GM23338 (cell line): ENCODE results near the gene PCDHGB3. TPM values are rescaled to one million over a fixed set of nuclear protein-coding genes. Genes with fewer than 3 reads are reported as not detected.

ENCODE experiments used
- ATAC-seq: fragments of 200-7000 bp; cut with Tn5 transposase; 3 replicates; pipeline ENCODE4 v1.9.1; 2020
- DNase-seq: peaks from one replicate; pipeline ENCODE4 v3.0.0-alpha.2; 2015; ENCODE audit warnings: low spot score
- H2AFZ ChIP-seq: fragments of 200-600 bp; sonication (generic); 2 replicates; pipeline ENCODE4 v1.8.0; 2016; ENCODE audit warnings: antibody characterized with exemption, mild to moderate bottlenecking, moderate library complexity
- H3F3A ChIP-seq: fragments of 200-600 bp; sonication (generic); replicated peaks from 2 replicates; pipeline ENCODE4 v1.8.0; 2017; ENCODE audit warnings: antibody characterized with exemption, mixed run types, low read depth
- H3K27ac ChIP-seq: fragments of 200-600 bp; sonication (generic); 2 replicates; pipeline ENCODE4 v1.6.1; 2016; ENCODE audit warnings: low read depth
- H3K27me3 ChIP-seq: fragments of 200-600 bp; sonication (generic); 2 replicates; pipeline ENCODE4 v1.8.0; 2016; ENCODE audit warnings: mild to moderate bottlenecking, mixed run types, moderate library complexity; ENCODE audit not compliant: insufficient read depth
- H3K36me3 ChIP-seq: fragments of 200-600 bp; sonication (generic); 2 replicates; pipeline ENCODE4 v1.8.0; 2016; ENCODE audit warnings: mild to moderate bottlenecking; ENCODE audit not compliant: insufficient read depth
- H3K4me1 ChIP-seq: fragments of 200-600 bp; sonication (generic); 2 replicates; pipeline ENCODE4 v1.8.0; 2016; ENCODE audit warnings: mild to moderate bottlenecking, moderate library complexity; ENCODE audit not compliant: insufficient read depth
- H3K4me2 ChIP-seq: fragments of 200-600 bp; sonication (generic); 2 replicates; pipeline ENCODE4 v1.7.1; 2017; ENCODE audit warnings: mixed run types
- H3K4me3 ChIP-seq: fragments of 200-600 bp; sonication (generic); 2 replicates; pipeline ENCODE4 v1.6.1; 2016; ENCODE audit warnings: mixed run types
- H3K79me2 ChIP-seq: fragments of 200-600 bp; sonication (generic); replicated peaks from 2 replicates; pipeline ENCODE4 v1.8.0; 2017; ENCODE audit warnings: mild to moderate bottlenecking; ENCODE audit not compliant: insufficient read depth
- H3K9me2 ChIP-seq: fragments of 200-600 bp; sonication (generic); 2 replicates; pipeline ENCODE4 v1.8.0; 2017; ENCODE audit not compliant: insufficient read depth
- H4K20me1 ChIP-seq: fragments of 200-600 bp; sonication (generic); replicated peaks from 2 replicates; pipeline ENCODE4 v1.8.0; 2017; ENCODE audit warnings: mild to moderate bottlenecking; ENCODE audit not compliant: insufficient read depth
- H3K27ac Mint-ChIP-seq: 2 replicates; pipeline ENCODE4 v1.8.0; 2020; ENCODE audit warnings: inconsistent platforms, mild to moderate bottlenecking, moderate library complexity, mixed read lengths
- H3K27me3 Mint-ChIP-seq: 3 replicates; pipeline ENCODE4 v1.8.0; 2022; ENCODE audit warnings: low read depth, mild to moderate bottlenecking, moderate library complexity, mixed read lengths, inconsistent platforms; ENCODE audit not compliant: insufficient read depth, poor library complexity
- H3K36me3 Mint-ChIP-seq: 3 replicates; pipeline ENCODE4 v1.8.0; 2021; ENCODE audit warnings: low read depth, mild to moderate bottlenecking, inconsistent platforms, moderate library complexity, mixed read lengths
- H3K4me1 Mint-ChIP-seq: 3 replicates; pipeline ENCODE4 v1.8.0; 2020; ENCODE audit warnings: mild to moderate bottlenecking, inconsistent platforms, mixed read lengths
- H3K4me3 Mint-ChIP-seq: 3 replicates; pipeline ENCODE4 v1.8.0; 2021; ENCODE audit warnings: moderate library complexity, mild to moderate bottlenecking, inconsistent platforms, mixed read lengths
- H3K9me3 Mint-ChIP-seq: 3 replicates; pipeline ENCODE4 v1.8.0; 2020; ENCODE audit warnings: moderate library complexity, mild to moderate bottlenecking, inconsistent platforms, mixed read lengths
- CTCF ChIP-seq, 2 experiments: fragments of 200-600 bp in 1 of 2; sonication (generic) in 1 of 2; conservative IDR thresholded peaks; 2 replicates each; pipeline versions ENCODE4 v1.5.1 to v1.6.1; 2016 to 2017; ENCODE audit warnings: antibody characterized with exemption in 2 of 2, low read depth in 2 of 2, mild to moderate bottlenecking in 2 of 2, moderate library complexity in 1 of 2
- ETS1 ChIP-seq: IDR thresholded peaks from 2 replicates; pipeline ENCODE4 v1.6.1; 2016; ENCODE audit warnings: antibody characterized with exemption
- JUNB ChIP-seq: IDR thresholded peaks from one replicate; pipeline ENCODE4 v1.6.1; 2016; ENCODE audit warnings: antibody characterized with exemption; ENCODE audit not compliant: unreplicated experiment
- ZNF114 ChIP-seq: fragments of 250-450 bp; sonication (Bioruptor Pico); IDR thresholded peaks from 2 replicates; pipeline ENCODE4 v1.5.0; 2020; ENCODE audit warnings: mild to moderate bottlenecking, moderate library complexity
- ZNF331 ChIP-seq: fragments of 250-450 bp; sonication (Bioruptor Pico); IDR thresholded peaks from 2 replicates; pipeline ENCODE4 v1.5.0; 2020; ENCODE audit warnings: low read depth, mild to moderate bottlenecking, moderate library complexity
- ZNF462 ChIP-seq: fragments of 250-450 bp; sonication (Bioruptor Pico); IDR thresholded peaks from 2 replicates; pipeline ENCODE4 v1.5.0; 2020; ENCODE audit warnings: mild to moderate bottlenecking, moderate library complexity
- polyA plus RNA-seq: library from polyadenylated mRNA; unstranded; fragments of >200 nt; fragmentation: Nextera tagmentation; extraction: Ambion mirVana; gene quantifications from 2 replicates; pipeline ENCODE4 v1.2.1, GENCODE V29; 2016
- total RNA-seq: library from RNA; depleted of rRNA; stranded (reverse); fragments of >200 nt; shearing (Covaris generic); gene quantifications from 2 replicates; pipeline ENCODE4 v1.2.3, GENCODE V29; 2014

Gene PCDHGB3
- total and polyA plus RNA-seq, 2 experiments from 2014 or later = 0.24 to 5.8 TPM

- peaks cover 43% of the 10 kb centered on the region for H3K9me3 Mint-ChIP-seq
Observed at GRCh38 chr5:141412854-141413539, 43.0 kb downstream of the PCDHGB3 start, which contains the start of gene PCDHGA10. PCDHGA10 (plus strand) TSS chr5:141412987; CDS start chr5:141413176, 189 bp downstream.

More at GRCh38 chr5:141412854-141413539, 43.0 kb downstream of the PCDHGB3 start, which contains the start of gene PCDHGA10:
- Histone ChIP-seq H3K4me1 (peaks cover 5% of the 10 kb centered on the region), H3K27me3 (peaks cover 8% of the 10 kb centered on the region), H3K79me2 (0 out of 2 replicates have a peak, but pooled peaks cover 4% of the 10 kb centered on the region), H3F3A (no peaks in the 10 kb centered on the region), H3K4me3 (peak within 1 kb of the TSS; percentile 40; the same call in 1 of the 2 replicates), H3K4me2 (peak within 1 kb of the TSS; percentile 45; the same call in 1 of the 2 replicates), H3K27ac (no peak within 1 kb of the TSS), H3K9me2 (no peaks in the 10 kb centered on the region), H2AFZ (peak within 1 kb of the TSS; percentile 57), H3K36me3 (no peaks in the 10 kb centered on the region), H4K20me1 (peaks cover 7% of the 10 kb centered on the region; the same call in 1 of the 2 replicates)
- ATAC-seq = peak; percentile 57
- Mint-ChIP-seq H3K27me3 (peaks cover 23% of the 10 kb centered on the region), H3K4me1 (peaks cover 16% of the 10 kb centered on the region), H3K27ac (peak within 1 kb of the TSS; percentile 89), H3K36me3 (peaks cover 46% of the 10 kb centered on the region), H3K4me3 (peak within 1 kb of the TSS; percentile 90)
- DNase-seq = peak; percentile 92
- TF ChIP-seq JUNB (no peak), ZNF331 (CRISPR knock-in tag) (no peak), CTCF (conservative IDR thresholded peaks at IDR 0.05; ENCODE audit: low read depth in 2 of 2) (peak; percentile 71 to 74), ZNF114 (no peak), ETS1 (no peak), ZNF462 (no peak)
